Astrocyte of the cerebellum (primary cell): ENCODE results near the gene FRMD4A.
"Not testable (repeated sequence)": the region's sequence is repeated elsewhere in the genome, so short reads cannot be mapped to it uniquely, and the experiment has no call there.

Source experiments
- DNase-seq: peaks from one replicate; pipeline ENCODE4 v3.0.0-alpha.2; 2011; ENCODE audit warnings: low read depth
- H3K4me3 ChIP-seq: 2 replicates; pipeline ENCODE4 v1.5.1; 2011; ENCODE audit warnings: mild to moderate bottlenecking, low read depth, low read length, moderate library complexity
- in situ Hi-C: cut with HindIII; loops from 2 replicates; pipeline ENCODE4 v1.10.0; 2017; ENCODE audit warnings: low sequenced_read_pairs
- TF ChIP-seq, protein P1 (sequence below): IDR thresholded peaks from 2 replicates; pipeline ENCODE4 v1.5.1; 2012; ENCODE audit warnings: low read length, low read depth, moderate library complexity, mild to moderate bottlenecking; ENCODE audit errors: missing control alignments

Gene FRMD4A

DNA sequence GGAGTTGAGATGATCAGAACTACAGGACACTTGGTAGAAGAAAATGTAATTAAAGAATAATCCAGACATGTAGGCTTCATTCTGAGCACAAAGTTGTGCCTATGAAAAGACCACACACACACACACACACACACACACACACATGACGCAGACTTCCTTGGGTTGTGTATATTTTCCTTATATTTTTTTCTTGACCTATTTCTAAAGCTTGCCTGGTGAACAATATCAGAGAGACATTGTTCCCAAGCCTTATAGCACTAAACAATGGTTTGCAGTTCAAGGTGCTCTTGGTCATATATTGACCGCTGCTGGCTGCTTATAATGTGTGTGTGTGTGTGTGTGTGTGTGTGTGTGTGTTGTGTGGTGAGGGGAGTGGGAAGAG, 541.3 kb downstream of the FRMD4A start:
- H3K4me3 ChIP-seq = no peak overlapping the region
- in situ Hi-C loops = loop anchor here (5.0 kb wide), 1 partner anchor 303 kb away; no protein-coding TSS in a partner anchor
- DNase-seq = no peak
- TF ChIP-seq, protein P1, sequence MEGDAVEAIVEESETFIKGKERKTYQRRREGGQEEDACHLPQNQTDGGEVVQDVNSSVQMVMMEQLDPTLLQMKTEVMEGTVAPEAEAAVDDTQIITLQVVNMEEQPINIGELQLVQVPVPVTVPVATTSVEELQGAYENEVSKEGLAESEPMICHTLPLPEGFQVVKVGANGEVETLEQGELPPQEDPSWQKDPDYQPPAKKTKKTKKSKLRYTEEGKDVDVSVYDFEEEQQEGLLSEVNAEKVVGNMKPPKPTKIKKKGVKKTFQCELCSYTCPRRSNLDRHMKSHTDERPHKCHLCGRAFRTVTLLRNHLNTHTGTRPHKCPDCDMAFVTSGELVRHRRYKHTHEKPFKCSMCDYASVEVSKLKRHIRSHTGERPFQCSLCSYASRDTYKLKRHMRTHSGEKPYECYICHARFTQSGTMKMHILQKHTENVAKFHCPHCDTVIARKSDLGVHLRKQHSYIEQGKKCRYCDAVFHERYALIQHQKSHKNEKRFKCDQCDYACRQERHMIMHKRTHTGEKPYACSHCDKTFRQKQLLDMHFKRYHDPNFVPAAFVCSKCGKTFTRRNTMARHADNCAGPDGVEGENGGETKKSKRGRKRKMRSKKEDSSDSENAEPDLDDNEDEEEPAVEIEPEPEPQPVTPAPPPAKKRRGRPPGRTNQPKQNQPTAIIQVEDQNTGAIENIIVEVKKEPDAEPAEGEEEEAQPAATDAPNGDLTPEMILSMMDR = no peak

DNA sequence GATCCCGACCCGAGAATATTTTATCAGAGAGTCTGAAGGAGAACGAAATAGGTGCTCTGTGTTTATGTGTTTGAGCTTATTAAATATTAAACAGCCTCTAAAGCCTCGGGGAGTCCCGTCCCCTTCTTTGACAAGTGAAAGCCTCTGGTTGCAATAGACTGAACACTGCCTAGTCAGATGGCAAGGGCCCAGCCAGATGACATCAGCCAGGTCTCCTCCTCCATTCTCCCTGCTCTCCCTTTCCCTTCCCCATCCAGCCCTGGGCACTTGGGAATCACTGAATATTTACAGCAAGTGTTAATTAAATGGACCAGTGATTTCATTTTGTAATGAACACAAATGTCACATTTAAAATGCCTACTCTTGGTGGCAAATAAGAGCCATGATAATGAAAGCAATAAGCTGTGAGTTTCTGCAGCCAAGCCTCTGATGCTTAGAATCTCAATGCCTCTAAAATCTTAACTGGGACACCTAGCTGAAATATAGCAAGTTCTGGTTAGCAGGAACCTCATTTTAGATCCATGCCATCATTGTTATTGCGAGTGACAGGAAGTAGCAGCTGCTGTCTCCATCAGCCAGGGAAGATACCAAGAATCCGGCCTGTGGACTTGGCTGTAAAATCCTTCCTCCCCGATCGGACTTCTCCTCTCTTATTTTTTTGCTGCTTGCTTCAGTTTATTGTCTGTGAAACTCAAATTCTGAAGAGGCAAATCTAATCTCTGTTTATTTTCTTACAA, 541.8 kb downstream of the FRMD4A start:
- TF ChIP-seq, protein P1 = no peak
- no peak for DNase-seq
- no peak overlapping the region for H3K4me3 ChIP-seq
- in situ Hi-C loops = loop anchor here (5.0 kb wide), 1 partner anchor 303 kb away; no protein-coding TSS in a partner anchor

DNA sequence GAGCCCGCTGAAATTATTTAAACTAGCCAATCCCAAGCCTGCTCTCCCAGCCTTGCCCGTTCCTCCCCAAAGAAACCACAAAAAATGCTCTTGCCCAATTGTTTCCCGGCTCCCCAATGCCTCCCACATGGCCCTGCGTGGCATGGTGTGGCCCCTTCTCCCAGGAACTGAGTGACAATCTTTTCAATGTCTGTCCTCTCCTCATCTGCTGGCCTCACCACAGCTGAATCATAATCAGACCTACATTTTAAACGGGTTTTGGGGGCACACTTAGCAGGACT, 542.5 kb downstream of the FRMD4A start:
- in situ Hi-C loops = loop anchor here (5.0 kb wide), 1 partner anchor 304 kb away; no protein-coding TSS in a partner anchor
- DNase-seq = no peak
- TF ChIP-seq, protein P1 = no peak
- H3K4me3 ChIP-seq = no peak overlapping the region

DNA sequence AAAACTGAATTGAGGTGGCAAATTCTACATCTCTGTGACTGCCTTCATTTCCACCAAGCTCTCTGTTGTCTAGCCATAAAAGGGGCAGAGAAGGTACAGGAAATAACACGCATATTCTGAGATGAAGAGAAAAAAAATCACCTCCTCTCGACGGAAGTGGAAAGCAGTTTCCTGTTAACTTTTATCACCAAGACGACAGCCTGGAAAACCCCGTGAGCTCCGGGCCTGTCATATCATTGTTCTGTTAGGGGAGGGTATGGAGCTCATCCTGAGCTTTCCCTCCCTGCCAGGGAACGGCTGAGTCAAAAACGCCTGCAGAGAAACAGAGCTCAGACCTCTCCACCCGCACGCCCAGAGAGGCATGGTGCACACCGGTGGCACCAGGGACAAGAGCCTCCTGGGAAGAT, 543.7 kb downstream of the FRMD4A start:
- in situ Hi-C loops = loop anchor here (5.0 kb wide), 1 partner anchor 305 kb away; no protein-coding TSS in a partner anchor
- no peak for DNase-seq
- TF ChIP-seq, protein P1 = no peak

DNA sequence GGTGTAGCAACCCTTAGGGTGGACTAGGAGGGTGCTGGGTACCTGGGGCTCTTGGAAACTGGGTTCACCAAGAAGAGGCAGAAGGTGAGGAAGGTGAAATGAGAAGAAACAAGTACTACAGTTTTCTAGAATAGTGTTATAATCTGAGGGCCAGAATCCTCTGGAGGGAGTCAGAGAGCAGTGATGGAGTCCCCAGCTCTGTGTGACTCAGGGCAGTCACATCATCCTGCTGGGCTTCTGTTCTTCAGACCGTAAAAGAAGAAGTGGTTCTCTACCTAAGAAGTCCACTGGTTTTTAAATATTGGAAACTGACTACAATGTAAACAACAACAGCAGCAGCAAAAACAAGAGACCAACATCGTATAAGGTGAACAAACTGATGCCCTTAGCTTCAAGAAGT, 546.7 kb downstream of the FRMD4A start:
- no peak overlapping the region for H3K4me3 ChIP-seq
- no peak for DNase-seq
- TF ChIP-seq, protein P1 = peak; percentile 55
- in situ Hi-C loops = no loop called here

More for the DNA sequence above, 543.7 kb downstream of the FRMD4A start:
- H3K4me3 ChIP-seq = no peak overlapping the region

DNA sequence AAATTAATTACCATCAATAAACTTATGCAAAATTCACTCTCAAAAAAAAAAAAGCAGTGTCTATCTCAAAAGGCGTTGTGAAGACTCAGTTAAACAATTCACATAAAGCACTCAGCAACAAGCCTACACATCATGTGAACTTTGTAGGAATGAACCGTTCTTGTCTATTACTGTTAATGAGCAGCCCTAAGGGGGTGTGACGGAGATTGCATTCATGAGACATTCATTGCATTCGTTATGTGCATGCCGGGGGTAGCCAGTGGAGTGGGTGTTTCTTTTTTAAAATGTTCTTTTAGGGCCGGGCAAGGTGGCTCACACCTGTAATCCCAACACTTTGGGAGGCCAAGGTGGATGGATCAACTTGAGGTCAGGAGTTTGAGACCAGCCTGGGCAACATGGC, 551.0 kb downstream of the FRMD4A start:
- TF ChIP-seq, protein P1 = no peak
- no peak for DNase-seq
- in situ Hi-C loops = no loop called here

DNA sequence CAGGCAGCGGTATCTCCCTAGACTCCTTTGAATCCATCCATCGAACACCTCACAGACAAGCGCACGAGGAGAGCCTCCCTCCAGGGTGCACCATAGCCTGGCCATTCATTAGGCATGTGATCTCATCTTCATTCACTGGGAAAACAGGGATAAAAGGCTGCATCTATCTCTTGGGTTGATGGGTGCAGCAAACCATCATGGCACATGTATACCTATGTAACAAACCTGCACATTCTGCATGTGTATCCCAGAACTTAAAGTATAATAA, 552.1 kb downstream of the FRMD4A start:
- H3K4me3 ChIP-seq, in situ Hi-C loops, DNase-seq: not testable (repeated sequence)

More for the DNA sequence above, 551.0 kb downstream of the FRMD4A start:
- H3K4me3 ChIP-seq = no peak overlapping the region
